Activated CD8-positive, alpha-beta memory T cell treated with anti-CD3 and anti-CD28 coated beads for 4 hours (primary cell): ENCODE results near the gene UBE2L5.

Experiments
- DNase-seq, 2 donors: peaks; one replicate each; pipeline ENCODE4 v3.0.0-alpha.2; 2020; ENCODE audit warnings: low read depth in 2 of 2

Gene UBE2L5

GRCh38 chr13:30422054-30422839, at the start of gene UBE2L5:
UBE2L5 (plus strand) TSS chr13:30422493; CDS start chr13:30427991, 5,498 bp downstream.
- peak in 1 of 2 donors; percentile 21 for DNase-seq

- DNase-seq = peak in 1 of 2 donors; percentile 39
These were observed 48.6 kb upstream of the UBE2L5 start for GRCh38 chr13:30373727-30374126.

GRCh38 chr13:30375265-30375835, 46.9 kb upstream of the UBE2L5 start:
- no peak for DNase-seq

- DNase-seq = peak; percentile 21 to 35
These were observed 45.6 kb upstream of the UBE2L5 start for GRCh38 chr13:30376426-30377311.

- DNase-seq = no peak
These were observed 45.0 kb upstream of the UBE2L5 start for GRCh38 chr13:30377312-30377685.

GRCh38 chr13:30378191-30378590, 44.1 kb upstream of the UBE2L5 start:
- no peak for DNase-seq

- no peak for DNase-seq
These were observed 41.2 kb upstream of the UBE2L5 start for GRCh38 chr13:30381049-30381448.

- DNase-seq = no peak
These were observed 39.3 kb upstream of the UBE2L5 start for GRCh38 chr13:30382836-30383525.

GRCh38 chr13:30388406-30389283, 33.6 kb upstream of the UBE2L5 start:
- no peak for DNase-seq

- no peak for DNase-seq
These were observed 30.2 kb upstream of the UBE2L5 start for GRCh38 chr13:30391956-30392680.

- DNase-seq = no peak
These were observed 29.6 kb upstream of the UBE2L5 start for GRCh38 chr13:30392681-30393045.

GRCh38 chr13:30394751-30395191, 27.5 kb upstream of the UBE2L5 start:
- no peak for DNase-seq

- DNase-seq = peak in 1 of 2 donors; percentile 50
These were observed 26.8 kb upstream of the UBE2L5 start for GRCh38 chr13:30395192-30396158.

GRCh38 chr13:30396434-30397075, 25.7 kb upstream of the UBE2L5 start:
- DNase-seq = no peak

GRCh38 chr13:30398601-30399072, 23.7 kb upstream of the UBE2L5 start:
- DNase-seq = no peak

- no peak for DNase-seq
These were observed 21.9 kb upstream of the UBE2L5 start for GRCh38 chr13:30400376-30400775.

GRCh38 chr13:30401347-30401746, 20.9 kb upstream of the UBE2L5 start:
- no peak for DNase-seq

GRCh38 chr13:30403456-30403855, 18.8 kb upstream of the UBE2L5 start:
- DNase-seq = no peak
